ENCODE measurements around the gene SULT1C2.

SULT1C2 gene

GRCh38 chr2:108268001-108268400, 20.7 kb upstream of the SULT1C2 start:
- no peak for TF ChIP-seq CTCF (IDR thresholded peaks at IDR 0.05; ENCODE audit: low read depth, low read length)
- no peak for TF ChIP-seq POLR2A (IDR thresholded peaks at IDR 0.05; ENCODE audit: extremely low read depth, insufficient read length)
- no peak for TF ChIP-seq MYC (IDR thresholded peaks at IDR 0.05; ENCODE audit: low read depth, low read length)
- TF ChIP-seq, protein P1, sequence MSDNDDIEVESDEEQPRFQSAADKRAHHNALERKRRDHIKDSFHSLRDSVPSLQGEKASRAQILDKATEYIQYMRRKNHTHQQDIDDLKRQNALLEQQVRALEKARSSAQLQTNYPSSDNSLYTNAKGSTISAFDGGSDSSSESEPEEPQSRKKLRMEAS (IDR thresholded peaks at IDR 0.05; ENCODE audit: low read depth, low read length) = no peak
- DNase-seq (ENCODE audit: low read depth) = no peak
- H3K4me3 ChIP-seq (ENCODE audit: low read depth, low read length) = no peak overlapping the region

- TF ChIP-seq MYC (IDR thresholded peaks at IDR 0.05; ENCODE audit: low read depth, low read length) (no peak), CTCF (IDR thresholded peaks at IDR 0.05; ENCODE audit: low read depth, low read length) (no peak), POLR2A (IDR thresholded peaks at IDR 0.05; ENCODE audit: extremely low read depth, insufficient read length) (no peak)
- TF ChIP-seq, protein P1 (IDR thresholded peaks at IDR 0.05; ENCODE audit: low read depth, low read length) = no peak
- no peak overlapping the region for H3K4me3 ChIP-seq (ENCODE audit: low read depth, low read length)
- no peak for DNase-seq (ENCODE audit: low read depth)
Measured at GRCh38 chr2:108270346-108270745, 18.3 kb upstream of the SULT1C2 start.

DNA sequence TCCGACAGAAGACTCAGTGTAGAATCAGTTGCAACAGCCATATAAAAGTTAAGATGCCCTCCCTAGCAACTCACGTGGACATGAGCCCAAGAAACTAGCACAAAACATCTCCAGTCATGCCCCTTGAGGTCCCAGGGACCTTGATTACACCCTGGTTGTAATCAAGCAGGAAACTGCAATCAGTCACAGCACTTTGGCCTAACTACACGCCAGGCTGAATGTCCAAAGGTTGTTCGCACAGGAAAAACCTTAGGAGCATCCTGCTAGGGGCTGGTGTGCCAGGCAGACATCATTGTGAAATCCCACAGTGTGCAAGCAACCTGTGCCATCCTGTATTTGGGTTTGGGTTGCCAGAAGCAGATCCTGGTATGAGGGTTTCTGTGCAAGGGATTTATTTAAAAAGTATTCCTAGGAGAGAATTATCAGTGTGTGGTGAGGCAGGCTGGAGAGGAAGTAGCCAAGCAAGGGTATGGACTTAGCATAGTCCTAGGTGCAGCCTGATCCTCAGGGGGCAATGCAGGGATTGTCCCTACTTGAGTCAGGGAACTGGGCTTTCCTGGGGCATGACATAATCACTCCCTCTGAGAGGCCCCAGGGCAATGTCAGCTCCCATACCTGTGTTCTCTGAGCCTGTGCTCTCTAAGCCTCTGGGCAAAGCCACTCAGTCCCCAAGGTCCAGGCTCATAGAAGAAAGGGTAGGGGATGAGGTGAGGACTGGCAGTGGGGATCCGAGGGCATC, 17.8 kb upstream of the SULT1C2 start:
- no peak for TF ChIP-seq CTCF (IDR thresholded peaks at IDR 0.05; ENCODE audit: low read depth, low read length)
- TF ChIP-seq MYC (IDR thresholded peaks at IDR 0.05; ENCODE audit: low read depth, low read length) = no peak
- TF ChIP-seq, protein P1 (IDR thresholded peaks at IDR 0.05; ENCODE audit: low read depth, low read length) = no peak
- TF ChIP-seq POLR2A (IDR thresholded peaks at IDR 0.05; ENCODE audit: extremely low read depth, insufficient read length) = no peak
- DNase-seq (ENCODE audit: low read depth) = no peak
- H3K4me3 ChIP-seq (ENCODE audit: low read depth, low read length) = no peak overlapping the region

- H3K4me3 ChIP-seq (ENCODE audit: low read depth, low read length) = no peak overlapping the region
- TF ChIP-seq, protein P1 (IDR thresholded peaks at IDR 0.05; ENCODE audit: low read depth, low read length) = no peak
- TF ChIP-seq MYC (IDR thresholded peaks at IDR 0.05; ENCODE audit: low read depth, low read length) (no peak), POLR2A (IDR thresholded peaks at IDR 0.05; ENCODE audit: extremely low read depth, insufficient read length) (no peak)
- DNase-seq (ENCODE audit: low read depth) = no peak
Measured at GRCh38 chr2:108271691-108272253, 16.9 kb upstream of the SULT1C2 start.

DNA sequence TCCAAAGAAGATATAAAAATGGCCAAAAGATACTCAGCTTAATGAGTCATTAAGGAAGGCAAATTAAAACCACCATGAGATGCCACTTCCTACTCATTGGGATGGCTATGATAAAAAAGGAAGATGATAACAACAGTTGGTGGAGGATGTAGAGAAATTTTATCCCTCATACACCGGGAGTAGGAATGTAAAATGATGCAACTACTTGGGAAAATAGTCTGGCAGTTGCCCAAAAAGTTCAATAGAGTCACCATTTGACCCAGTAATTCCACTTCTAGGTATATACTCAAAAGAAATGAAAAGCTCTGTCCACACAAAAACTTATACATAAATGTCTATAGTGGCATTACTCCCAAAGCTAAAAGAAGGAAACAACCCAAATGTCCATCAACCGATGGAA, 10.1 kb upstream of the SULT1C2 start:
- no peak for TF ChIP-seq CTCF (IDR thresholded peaks at IDR 0.05; ENCODE audit: low read depth, low read length)
- TF ChIP-seq POLR2A (IDR thresholded peaks at IDR 0.05; ENCODE audit: extremely low read depth, insufficient read length) = no peak
- TF ChIP-seq, protein P1 (IDR thresholded peaks at IDR 0.05; ENCODE audit: low read depth, low read length) = no peak
- no peak for DNase-seq (ENCODE audit: low read depth)
- no peak overlapping the region for H3K4me3 ChIP-seq (ENCODE audit: low read depth, low read length)

GRCh38 chr2:108279468-108279867, 9.2 kb upstream of the SULT1C2 start:
- no peak overlapping the region for H3K4me3 ChIP-seq (ENCODE audit: low read depth, low read length)
- TF ChIP-seq MYC (IDR thresholded peaks at IDR 0.05; ENCODE audit: low read depth, low read length) (no peak), CTCF (IDR thresholded peaks at IDR 0.05; ENCODE audit: low read depth, low read length) (no peak), POLR2A (IDR thresholded peaks at IDR 0.05; ENCODE audit: extremely low read depth, insufficient read length) (no peak)
- TF ChIP-seq, protein P1 (IDR thresholded peaks at IDR 0.05; ENCODE audit: low read depth, low read length) = no peak
- DNase-seq (ENCODE audit: low read depth) = no peak

Data from NB4 (cell line).